Peyer's patch (tissue), 4 donors: ENCODE results near the gene APOL4. TPM values are rescaled to one million over a fixed set of nuclear protein-coding genes. Genes with fewer than 3 reads are reported as not detected.
"Not testable (repeated sequence)": the region's sequence is repeated elsewhere in the genome, so short reads cannot be mapped to it uniquely, and the experiment has no call there.

Source experiments
- DNase-seq, 3 donors: peaks; one replicate each; pipeline ENCODE4 v3.0.0-alpha.2; 2017 to 2019
- H3K27ac ChIP-seq, 4 donors: fragments of 200-600 bp; sonication (generic); one replicate each; pipeline ENCODE4 v1.5.1; 2016 to 2019
- H3K27me3 ChIP-seq, 2 donors: fragments of 200-600 bp; sonication (generic); one replicate each; pipeline ENCODE4 v1.5.1; 2019
- H3K36me3 ChIP-seq, 3 donors: fragments of 200-600 bp; sonication (generic); one replicate each; pipeline ENCODE4 v1.5.1; 2016 to 2019
- H3K4me1 ChIP-seq, 4 donors: fragments of 200-600 bp; sonication (generic); one replicate each; pipeline ENCODE4 v1.5.1; 2016 to 2019
- H3K4me3 ChIP-seq, 4 donors: fragments of 200-600 bp; sonication (generic); 1 replicate in 3 of 4; 2 replicates in 1 of 4; pipeline ENCODE4 v1.5.1; 2016 to 2019; ENCODE audit warnings: mild to moderate bottlenecking in 1 of 4
- H3K9me3 ChIP-seq, 4 donors: fragments of 200-600 bp; sonication (generic); one replicate each; pipeline ENCODE4 v1.5.1; 2016 to 2019; ENCODE audit warnings: mild to moderate bottlenecking in 1 of 4
- CTCF ChIP-seq, 6 experiments: fragments of 450-650 bp in 4 of 6; fragments of 200-600 bp in 2 of 6; sonication (generic) in 1 of 6; IDR thresholded peaks; one replicate each; pipeline ENCODE4 v1.5.1; 2017 to 2019; ENCODE audit warnings: antibody characterized with exemption in 6 of 6, mild to moderate bottlenecking in 3 of 6, moderate library complexity in 1 of 6
- POLR2A ChIP-seq, 2 donors: fragments of 450-650 bp; IDR thresholded peaks; one replicate each; pipeline ENCODE4 v1.5.1; 2017; ENCODE audit warnings: antibody characterized with exemption in 2 of 2, mild to moderate bottlenecking in 2 of 2, moderate library complexity in 2 of 2
- total RNA-seq, 4 donors: library from RNA; depleted of rRNA; stranded (reverse); fragments of >200 nt; gene quantifications; one replicate each; pipeline ENCODE4 v1.1.0, GENCODE V29; 2016

APOL4 gene
- total RNA-seq, 4 donors from 2014 or later: 0.35 to 3.3 (median 2.5) TPM; not detected in 1

- Histone ChIP-seq H3K27me3 (no peaks in the 10 kb centered on the region), H3K4me3 (peak overlapping the region in 1 of 4 donors; percentile 34), H3K4me1 (peaks cover 0 to 11% (median 0%) of the 10 kb centered on the region in 4 donors), H3K27ac (peak overlapping the region in 1 of 4 donors; percentile 64), H3K9me3 (no peaks in the 10 kb centered on the region), H3K36me3 (no peaks in the 10 kb centered on the region)
- TF ChIP-seq POLR2A (IDR thresholded peaks at IDR 0.05): no peak
- TF ChIP-seq CTCF (IDR thresholded peaks at IDR 0.05): peak in 1 of 6 experiments; percentile 8
- DNase-seq: peak in 1 of 3 donors; percentile 61
Measured at GRCh38 chr22:36204632-36205015, 3.0 kb upstream of the APOL4 start.

GRCh38 chr22:36204001-36204631, 2.5 kb upstream of the APOL4 start:
- H3K4me1 ChIP-seq: peaks cover 0 to 11% (median 0%) of the 10 kb centered on the region in 4 donors
- H3K27me3 ChIP-seq: no peaks in the 10 kb centered on the region
- peak overlapping the region in 1 of 4 donors; percentile 64 for H3K27ac ChIP-seq
- H3K36me3 ChIP-seq: no peaks in the 10 kb centered on the region
- no peaks in the 10 kb centered on the region for H3K9me3 ChIP-seq
- no peak for TF ChIP-seq POLR2A (IDR thresholded peaks at IDR 0.05)
- no peak for TF ChIP-seq CTCF (IDR thresholded peaks at IDR 0.05)
- peak overlapping the region in 1 of 4 donors; percentile 34 for H3K4me3 ChIP-seq
- no peak for DNase-seq

GRCh38 chr22:36203441-36203840, 1.8 kb upstream of the APOL4 start:
- not testable (repeated sequence) for H3K9me3 ChIP-seq, DNase-seq, H3K27me3 ChIP-seq, H3K36me3 ChIP-seq, H3K4me3 ChIP-seq
- H3K27ac ChIP-seq: peak overlapping the region in 1 of 4 donors; percentile 25
- H3K4me1 ChIP-seq: peaks cover 0 to 11% (median 0%) of the 10 kb centered on the region in 4 donors

- not testable (repeated sequence) for H3K9me3 ChIP-seq, H3K27me3 ChIP-seq, DNase-seq, H3K36me3 ChIP-seq
- peak overlapping the region in 1 of 4 donors; percentile 25 for H3K27ac ChIP-seq
- peak in 2 of 6 experiments; percentile 10 to 28 for TF ChIP-seq CTCF (IDR thresholded peaks at IDR 0.05)
- peaks cover 0 to 11% (median 0%) of the 10 kb centered on the region in 4 donors for H3K4me1 ChIP-seq
- H3K4me3 ChIP-seq: peak overlapping the region in 1 of 4 donors; percentile 27
Measured at GRCh38 chr22:36202906-36203305, 1.3 kb upstream of the APOL4 start.

- DNase-seq, H3K36me3 ChIP-seq, H3K4me3 ChIP-seq, H3K27me3 ChIP-seq, H3K9me3 ChIP-seq: not testable (repeated sequence)
- Histone ChIP-seq H3K27ac (peak overlapping the region in 2 of 4 donors; percentile 9 to 50), H3K4me1 (peaks cover 0 to 15% (median 0%) of the 10 kb centered on the region in 4 donors)
Measured at GRCh38 chr22:36201025-36201424, 584 bp downstream of the APOL4 start.

- peaks cover 0 to 15% (median 0%) of the 10 kb centered on the region in 4 donors for H3K4me1 ChIP-seq
- no peak overlapping the region for H3K27ac ChIP-seq
- DNase-seq: no peak
- no peak overlapping the region for H3K4me3 ChIP-seq
- H3K9me3 ChIP-seq: no peaks in the 10 kb centered on the region
- no peaks in the 10 kb centered on the region for H3K36me3 ChIP-seq
- H3K27me3 ChIP-seq: no peaks in the 10 kb centered on the region
- TF ChIP-seq POLR2A (IDR thresholded peaks at IDR 0.05) (no peak), CTCF (IDR thresholded peaks at IDR 0.05) (no peak)
Measured at GRCh38 chr22:36199001-36199551, 2.5 kb downstream of the APOL4 start.
